GM12892 (cell line): ENCODE data around the gene DRD4.

Experiments
- POLR2A ChIP-seq: IDR thresholded peaks from 2 replicates; pipeline ENCODE4 v1.6.1; 2011; ENCODE audit warnings: low read depth, low read length, control low read depth
- POLR2AphosphoS5 ChIP-seq: IDR thresholded peaks from 2 replicates; pipeline ENCODE4 v1.6.1; 2011; ENCODE audit warnings: low read depth, low read length, control low read depth

- TF ChIP-seq POLR2A (no peak), POLR2AphosphoS5 (no peak)
Observed at GRCh38 chr11:639332-639955, 2.4 kb downstream of the DRD4 start.
